Transverse colon (tissue), 4 donors: ENCODE results near the gene P2RY12. TPM values are rescaled to one million over a fixed set of nuclear protein-coding genes. Genes with fewer than 3 reads are reported as not detected.
A peak's percentile ranks its signal among the peaks of the same experiment; 100 is the strongest.

Experiments used
- DNase-seq: peaks from one replicate; pipeline ENCODE4 v3.0.0-alpha.2; 2019
- H3K27ac ChIP-seq, 4 donors: fragments of 200-600 bp; sonication (generic); 2 replicates each; pipeline ENCODE4 v1.5.1; 2016 to 2018; ENCODE audit warnings: inconsistent platforms in 4 of 4
- H3K27me3 ChIP-seq: fragments of 200-600 bp; sonication (generic); 2 replicates; pipeline ENCODE4 v1.5.1; 2017; ENCODE audit warnings: inconsistent platforms
- H3K36me3 ChIP-seq, 4 donors: fragments of 200-600 bp; sonication (generic); 2 replicates each; pipeline ENCODE4 v1.5.1; 2017 to 2019; ENCODE audit warnings: inconsistent platforms in 4 of 4
- H3K4me1 ChIP-seq, 4 donors: fragments of 200-600 bp; sonication (generic); 2 replicates each; pipeline ENCODE4 v1.5.1; 2017 to 2020; ENCODE audit warnings: inconsistent platforms in 4 of 4
- H3K4me3 ChIP-seq, 4 donors: fragments of 200-600 bp; sonication (generic); 1 replicate in 1 of 4; 2 replicates in 3 of 4; pipeline versions ENCODE4 v1.5.1 to v1.6.1; 2017 to 2019; ENCODE audit warnings: inconsistent platforms in 4 of 4
- H3K9me3 ChIP-seq, 2 donors: fragments of 200-600 bp; sonication (generic); 2 replicates each; pipeline ENCODE4 v1.5.1; 2017 to 2019; ENCODE audit warnings: inconsistent platforms in 2 of 2
- CTCF ChIP-seq, 5 experiments: fragments of 200-600 bp in 3 of 5; fragments of 450-650 bp in 2 of 5; sonication (generic) in 3 of 5; IDR thresholded peaks; 1 replicate in 2 of 5; 2 replicates in 3 of 5; pipeline ENCODE4 v1.5.1; 2016 to 2017; ENCODE audit warnings: antibody characterized with exemption in 5 of 5, inconsistent platforms in 3 of 5, mild to moderate bottlenecking in 2 of 5, moderate library complexity in 1 of 5
- EP300 ChIP-seq: sonication (generic); formaldehyde crosslinking; IDR thresholded peaks from one replicate; pipeline ENCODE4 v1.6.1; 2017; ENCODE audit warnings: antibody characterized with exemption, low read depth
- POLR2A ChIP-seq: fragments of 450-650 bp; IDR thresholded peaks from one replicate; pipeline ENCODE4 v1.6.1; 2016; ENCODE audit warnings: antibody characterized with exemption, mild to moderate bottlenecking, moderate library complexity
- POLR2AphosphoS5 ChIP-seq, 3 donors: sonication (generic); formaldehyde crosslinking; IDR thresholded peaks; one replicate each; pipeline ENCODE4 v1.6.1; 2016; ENCODE audit warnings: antibody characterized with exemption in 3 of 3
- WGBS, 2 donors: methylation state at CpG; one replicate each; pipeline ENCODE4 v1.1.5; 2018; ENCODE audit warnings: low coverage in 1 of 2; 5-methylcytosine and 5-hydroxymethylcytosine counted together
- in situ Hi-C, 4 donors: fragments of 200-750 bp; cut with MboI; loops; one replicate each; pipeline versions ENCODE4 v1.15.0 to v1.15.1; 2017; ENCODE audit warnings: low sequenced_read_pairs in 3 of 4, low pct_ligation_motif_present in 1 of 4, low pct_unique_long_range_greater_than_20kb in 1 of 4
- intact Hi-C: fragments of 100-400 bp; cut with DNase I; formaldehyde crosslinking; loops from one replicate; pipeline ENCODE4 v1.15.1; 2023; ENCODE audit warnings: low total_unique reads
- total RNA-seq, 4 donors: library from RNA; depleted of rRNA; stranded (reverse); fragments of >200 nt; gene quantifications; one replicate each; pipeline ENCODE4 v1.1.0, GENCODE V29; 2016

P2RY12 gene
- total RNA-seq, 4 donors from 2014 or later = 1.1 to 1.4 TPM; not detected in 2

GRCh38 chr3:151387842-151388241 is 3.3 kb upstream of the P2RY12 start:
- H3K27ac ChIP-seq = no peak overlapping the region
- in situ Hi-C loops = no loop called here
- whole genome bisulfite sequencing, 2 donors = 74 to 80% methylated on average over 5 to 9 of the region's 9 CpGs
- no peaks in the 10 kb centered on the region for H3K36me3 ChIP-seq
- peaks cover 0 to 19% (median 4%) of the 10 kb centered on the region in 4 donors for H3K4me1 ChIP-seq
- no peak for DNase-seq
- no peaks in the 10 kb centered on the region for H3K27me3 ChIP-seq
- no peaks in the 10 kb centered on the region for H3K9me3 ChIP-seq
- no peak for TF ChIP-seq POLR2AphosphoS5 (IDR thresholded peaks at IDR 0.05)
- intact Hi-C loops = no loop called here
- no peak overlapping the region for H3K4me3 ChIP-seq

GRCh38 chr3:151387432-151387831 is 2.9 kb upstream of the P2RY12 start:
- TF ChIP-seq CTCF (IDR thresholded peaks at IDR 0.05) = no peak
- no peak for TF ChIP-seq POLR2A
- no peak for DNase-seq
- H3K27me3 ChIP-seq = no peaks in the 10 kb centered on the region
- intact Hi-C loops = no loop called here
- no peak overlapping the region for H3K4me3 ChIP-seq
- peaks cover 0 to 23% (median 5%) of the 10 kb centered on the region in 4 donors for H3K4me1 ChIP-seq
- in situ Hi-C loops = no loop called here
- H3K27ac ChIP-seq = no peak overlapping the region
- H3K36me3 ChIP-seq = no peaks in the 10 kb centered on the region
- H3K9me3 ChIP-seq = no peaks in the 10 kb centered on the region
- WGBS, 2 donors = 76 to 82% methylated on average over 5 of the region's 5 CpGs

- TF ChIP-seq EP300 = no peak
- TF ChIP-seq POLR2A = no peak
- TF ChIP-seq CTCF (IDR thresholded peaks at IDR 0.05) = no peak
- TF ChIP-seq POLR2AphosphoS5 (IDR thresholded peaks at IDR 0.05) = no peak
- Histone ChIP-seq H3K27me3 (no peaks in the 10 kb centered on the region), H3K36me3 (no peaks in the 10 kb centered on the region), H3K4me1 (peaks cover 0 to 29% (median 8%) of the 10 kb centered on the region in 4 donors), H3K4me3 (no peak overlapping the region), H3K9me3 (no peaks in the 10 kb centered on the region), H3K27ac (no peak overlapping the region)
- 91 to 94% methylated on average over 4 of the region's 4 CpGs for WGBS, 2 donors
- in situ Hi-C loops (no loop called here), intact Hi-C loops (no loop called here)
- DNase-seq = no peak
Measured at GRCh38 chr3:151386056-151386455, 1.5 kb upstream of the P2RY12 start.

- H3K27ac ChIP-seq = peak overlapping the region; percentile 6 to 57 (median 34)
- in situ Hi-C loops (no loop called here), intact Hi-C loops (no loop called here)
- no peaks in the 10 kb centered on the region for H3K9me3 ChIP-seq
- TF ChIP-seq POLR2A (no peak), POLR2AphosphoS5 (IDR thresholded peaks at IDR 0.05) (no peak), EP300 (no peak), CTCF (IDR thresholded peaks at IDR 0.05) (no peak)
- DNase-seq = no peak
- H3K4me3 ChIP-seq = peak overlapping the region in 2 of 4 donors; percentile 3 to 5
- no peaks in the 10 kb centered on the region for H3K36me3 ChIP-seq
- H3K27me3 ChIP-seq = no peaks in the 10 kb centered on the region
- H3K4me1 ChIP-seq = peaks cover 0 to 29% (median 8%) of the 10 kb centered on the region in 4 donors
- 42 to 63% methylated on average over 3 of the region's 3 CpGs for WGBS, 2 donors
Measured at GRCh38 chr3:151383956-151384355, 597 bp downstream of the P2RY12 start.

GRCh38 chr3:151383111-151383510 is 1.4 kb downstream of the P2RY12 start:
- DNase-seq = no peak
- H3K4me3 ChIP-seq = no peak overlapping the region

More at GRCh38 chr3:151383111-151383510, 1.4 kb downstream of the P2RY12 start:
- TF ChIP-seq POLR2A (no peak), CTCF (IDR thresholded peaks at IDR 0.05) (no peak), EP300 (no peak), POLR2AphosphoS5 (IDR thresholded peaks at IDR 0.05) (no peak)
- peak overlapping the region; percentile 42 to 57 (median 50) for H3K27ac ChIP-seq
- in situ Hi-C loops (no loop called here), intact Hi-C loops (no loop called here)
- H3K4me1 ChIP-seq = peaks cover 0 to 29% (median 8%) of the 10 kb centered on the region in 4 donors
- no peaks in the 10 kb centered on the region for H3K9me3 ChIP-seq
- no peaks in the 10 kb centered on the region for H3K27me3 ChIP-seq
- no peaks in the 10 kb centered on the region for H3K36me3 ChIP-seq
- 72 to 75% methylated on average over 2 of the region's 2 CpGs for WGBS, 2 donors
